Astrocyte (in vitro differentiated cells and primary cell): Measurements from ENCODE around the gene RAB3GAP2. TPM values are rescaled to one million over a fixed set of nuclear protein-coding genes. Genes with fewer than 3 reads are reported as not detected.
"Not testable (repeated sequence)": the region's sequence is repeated elsewhere in the genome, so short reads cannot be mapped to it uniquely, and the experiment has no call there.

Experiments
- DNase-seq: peaks from one replicate; pipeline ENCODE4 v3.0.0-alpha.2; 2010; ENCODE audit warnings: low read depth
- FAIRE-seq: peaks from 2 replicates; lab custom pipeline; 2011; peaks lifted over from hg19 to GRCh38; lab: Jason Lieb, UNC
- H2AFZ ChIP-seq: 2 replicates; pipeline ENCODE4 v1.6.0; 2012; ENCODE audit warnings: low read depth, low read length, inconsistent platforms
- H3K27ac ChIP-seq: 2 replicates; pipeline ENCODE4 v1.5.1; 2011; ENCODE audit warnings: low read depth, low read length, inconsistent platforms
- H3K27me3 ChIP-seq: 2 replicates; pipeline ENCODE4 v1.6.0; 2011; ENCODE audit warnings: low read length, inconsistent platforms; ENCODE audit not compliant: insufficient read depth
- H3K36me3 ChIP-seq: 2 replicates; pipeline ENCODE4 v1.5.1; 2011; ENCODE audit warnings: low read length, inconsistent platforms; ENCODE audit not compliant: insufficient read depth
- H3K4me1 ChIP-seq: 2 replicates; pipeline ENCODE4 v1.5.1; 2011; ENCODE audit warnings: low read length, inconsistent platforms; ENCODE audit not compliant: insufficient read depth
- H3K4me2 ChIP-seq: 2 replicates; pipeline ENCODE4 v1.6.0; 2012; ENCODE audit warnings: low read length, inconsistent platforms
- H3K4me3 ChIP-seq: 2 replicates; pipeline ENCODE4 v1.5.1; 2011; ENCODE audit warnings: low read depth, mild to moderate bottlenecking, low read length, inconsistent platforms; ENCODE audit not compliant: insufficient read depth
- H3K79me2 ChIP-seq: 2 replicates; pipeline ENCODE4 v1.6.0; 2012; ENCODE audit warnings: mild to moderate bottlenecking, low read length, inconsistent platforms; ENCODE audit not compliant: insufficient read depth
- H3K9ac ChIP-seq: 2 replicates; pipeline ENCODE4 v1.6.0; 2012; ENCODE audit warnings: mild to moderate bottlenecking, low read length, inconsistent platforms
- H3K9me3 ChIP-seq: 2 replicates; pipeline ENCODE4 v1.5.1; 2012; ENCODE audit warnings: low read depth, mild to moderate bottlenecking, low read length, inconsistent platforms; ENCODE audit not compliant: insufficient read depth
- H4K20me1 ChIP-seq: 2 replicates; pipeline ENCODE4 v1.6.0; 2012; ENCODE audit warnings: low read length, inconsistent platforms; ENCODE audit not compliant: insufficient read depth
- H3K27ac Mint-ChIP-seq: one replicate; pipeline ENCODE4 v1.8.0; 2021; ENCODE audit warnings: mild to moderate bottlenecking, mixed read lengths; ENCODE audit not compliant: unreplicated experiment
- H3K27me3 Mint-ChIP-seq: one replicate; pipeline ENCODE4 v1.8.0; 2021; ENCODE audit warnings: low read depth, mixed read lengths; ENCODE audit not compliant: unreplicated experiment
- H3K36me3 Mint-ChIP-seq: one replicate; pipeline ENCODE4 v1.8.0; 2021; ENCODE audit warnings: low read depth, mixed read lengths; ENCODE audit not compliant: unreplicated experiment
- H3K4me1 Mint-ChIP-seq: one replicate; pipeline ENCODE4 v1.8.0; 2021; ENCODE audit warnings: low read depth, mixed read lengths; ENCODE audit not compliant: unreplicated experiment
- H3K4me3 Mint-ChIP-seq: one replicate; pipeline ENCODE4 v1.8.0; 2021; ENCODE audit warnings: mild to moderate bottlenecking, moderate library complexity, mixed read lengths; ENCODE audit not compliant: unreplicated experiment
- H3K9me3 Mint-ChIP-seq: one replicate; pipeline ENCODE4 v1.8.0; 2021; ENCODE audit warnings: mild to moderate bottlenecking, mixed read lengths; ENCODE audit not compliant: unreplicated experiment
- EZH2 ChIP-seq: IDR thresholded peaks from 2 replicates; pipeline ENCODE4 v1.6.1; 2012; ENCODE audit warnings: mild to moderate bottlenecking, low read length, inconsistent platforms; ENCODE audit not compliant: insufficient read depth
- total RNA-seq: library from RNA; stranded (reverse); gene quantifications from 2 replicates; pipeline ENCODE4 v1.2.1, GENCODE V29; 2021
- TF ChIP-seq, protein P1 (sequence below): IDR thresholded peaks from 2 replicates; pipeline ENCODE4 v1.5.1; 2011; ENCODE audit warnings: low read depth, mild to moderate bottlenecking, inconsistent platforms, low read length, moderate library complexity; ENCODE audit not compliant: insufficient read depth

RAB3GAP2 gene
- total RNA-seq, 1 donor from 2014 or later, result 68.1 TPM

DNA sequence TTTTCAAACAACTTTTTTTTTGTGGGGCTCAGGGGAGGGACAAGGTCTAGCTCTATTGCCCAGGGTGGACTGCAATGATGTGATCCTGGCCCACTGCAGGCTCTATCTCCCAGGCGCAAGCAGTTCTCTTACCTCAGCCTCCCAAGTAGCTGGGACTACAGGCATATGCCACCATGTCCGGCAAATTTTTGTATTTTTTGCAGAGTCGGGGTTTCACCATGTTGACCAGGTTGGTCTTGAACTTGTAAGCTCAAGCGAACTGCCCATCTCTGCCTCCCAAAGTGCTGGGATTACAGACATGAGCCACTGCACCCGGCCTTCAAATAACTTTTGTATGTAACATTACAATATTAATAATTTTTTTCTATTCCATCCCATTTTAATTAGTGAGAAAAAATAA lies 33.0 kb downstream of the RAB3GAP2 start:
- peaks cover 63% of the 10 kb centered on the region for H4K20me1 ChIP-seq
- no peak overlapping the region for H3K4me2 ChIP-seq
- FAIRE-seq, result no peak
- no peaks in the 10 kb centered on the region for H3K9me3 ChIP-seq
- Mint-ChIP-seq H3K36me3 (peaks cover 5% of the 10 kb centered on the region), H3K4me3 (no peak overlapping the region), H3K27ac (no peak overlapping the region), H3K27me3 (no peaks in the 10 kb centered on the region), H3K9me3 (no peaks in the 10 kb centered on the region), H3K4me1 (peaks cover 2% of the 10 kb centered on the region)
- no peak overlapping the region for H3K27ac ChIP-seq
- no peak overlapping the region for H2AFZ ChIP-seq
- TF ChIP-seq, protein P1, sequence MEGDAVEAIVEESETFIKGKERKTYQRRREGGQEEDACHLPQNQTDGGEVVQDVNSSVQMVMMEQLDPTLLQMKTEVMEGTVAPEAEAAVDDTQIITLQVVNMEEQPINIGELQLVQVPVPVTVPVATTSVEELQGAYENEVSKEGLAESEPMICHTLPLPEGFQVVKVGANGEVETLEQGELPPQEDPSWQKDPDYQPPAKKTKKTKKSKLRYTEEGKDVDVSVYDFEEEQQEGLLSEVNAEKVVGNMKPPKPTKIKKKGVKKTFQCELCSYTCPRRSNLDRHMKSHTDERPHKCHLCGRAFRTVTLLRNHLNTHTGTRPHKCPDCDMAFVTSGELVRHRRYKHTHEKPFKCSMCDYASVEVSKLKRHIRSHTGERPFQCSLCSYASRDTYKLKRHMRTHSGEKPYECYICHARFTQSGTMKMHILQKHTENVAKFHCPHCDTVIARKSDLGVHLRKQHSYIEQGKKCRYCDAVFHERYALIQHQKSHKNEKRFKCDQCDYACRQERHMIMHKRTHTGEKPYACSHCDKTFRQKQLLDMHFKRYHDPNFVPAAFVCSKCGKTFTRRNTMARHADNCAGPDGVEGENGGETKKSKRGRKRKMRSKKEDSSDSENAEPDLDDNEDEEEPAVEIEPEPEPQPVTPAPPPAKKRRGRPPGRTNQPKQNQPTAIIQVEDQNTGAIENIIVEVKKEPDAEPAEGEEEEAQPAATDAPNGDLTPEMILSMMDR, result no peak
- TF ChIP-seq EZH2, result no peak
- no peaks in the 10 kb centered on the region for H3K36me3 ChIP-seq
- H3K9ac ChIP-seq, result no peak overlapping the region
- no peaks in the 10 kb centered on the region for H3K27me3 ChIP-seq
- no peaks in the 10 kb centered on the region for H3K4me1 ChIP-seq
- no peak overlapping the region for H3K4me3 ChIP-seq
- DNase-seq, result no peak
- peaks cover 84% of the 10 kb centered on the region for H3K79me2 ChIP-seq

DNA sequence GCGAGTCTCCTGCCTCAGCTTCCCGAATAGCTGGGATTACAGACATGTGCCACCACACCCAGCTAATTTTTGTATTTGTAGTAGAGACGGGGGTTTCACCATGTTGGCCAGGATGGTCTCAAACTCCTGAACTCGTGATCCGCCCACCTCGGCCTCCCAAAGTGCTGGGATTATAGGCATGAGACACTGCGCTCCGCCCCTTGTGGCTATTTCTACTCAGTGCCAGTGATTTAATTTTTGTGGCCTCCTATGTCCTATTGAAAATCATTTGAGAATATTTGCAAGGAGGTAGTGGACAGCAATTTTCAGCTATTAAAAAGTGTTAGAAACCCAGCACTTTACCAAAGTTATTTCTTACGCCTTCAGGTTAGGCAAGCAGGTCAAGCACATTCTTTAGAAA lies 36.0 kb downstream of the RAB3GAP2 start:
- H3K4me3 Mint-ChIP-seq, H3K9ac ChIP-seq, H3K9me3 ChIP-seq, H3K9me3 Mint-ChIP-seq, H3K36me3 Mint-ChIP-seq, H3K4me1 Mint-ChIP-seq, H3K4me2 ChIP-seq, H3K4me1 ChIP-seq, FAIRE-seq, DNase-seq, H3K4me3 ChIP-seq, H3K27ac ChIP-seq, H3K36me3 ChIP-seq, H2AFZ ChIP-seq, H3K27me3 ChIP-seq, H3K27ac Mint-ChIP-seq, H3K27me3 Mint-ChIP-seq: not testable (repeated sequence)
- H4K20me1 ChIP-seq, result peaks cover 51% of the 10 kb centered on the region
- peaks cover 67% of the 10 kb centered on the region for H3K79me2 ChIP-seq

DNA sequence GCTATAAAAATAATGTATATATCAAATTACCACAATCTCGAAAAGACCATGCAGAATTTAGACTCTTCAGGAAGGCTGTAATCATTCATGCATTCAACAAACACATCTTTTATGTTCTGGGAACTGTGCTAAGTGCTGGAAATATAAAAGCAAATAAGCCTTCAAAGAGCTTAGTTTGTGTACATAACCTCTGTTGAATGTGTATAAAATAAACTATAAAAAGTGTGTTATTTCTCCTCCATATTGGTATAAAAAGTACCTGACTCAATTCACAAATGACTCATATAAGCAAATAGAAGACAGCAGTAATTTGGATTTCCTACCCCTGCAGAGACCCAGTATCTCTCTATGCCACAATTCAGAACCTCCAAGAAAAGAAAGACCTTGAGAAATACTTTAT lies 36.8 kb downstream of the RAB3GAP2 start:
- Histone ChIP-seq H3K9ac (no peak overlapping the region), H4K20me1 (peaks cover 51% of the 10 kb centered on the region), H3K36me3 (no peaks in the 10 kb centered on the region), H3K27me3 (no peaks in the 10 kb centered on the region), H3K4me1 (no peaks in the 10 kb centered on the region), H3K9me3 (no peaks in the 10 kb centered on the region), H2AFZ (no peak overlapping the region), H3K27ac (no peak overlapping the region), H3K79me2 (peaks cover 64% of the 10 kb centered on the region), H3K4me3 (no peak overlapping the region), H3K4me2 (no peak overlapping the region)
- no peak for DNase-seq
- Mint-ChIP-seq H3K27ac (no peak overlapping the region), H3K9me3 (no peaks in the 10 kb centered on the region), H3K4me1 (peaks cover 1% of the 10 kb centered on the region), H3K27me3 (no peaks in the 10 kb centered on the region), H3K4me3 (no peak overlapping the region), H3K36me3 (peaks cover 2% of the 10 kb centered on the region)
- TF ChIP-seq EZH2, result no peak
- TF ChIP-seq, protein P1, result no peak
- FAIRE-seq, result no peak
